ENCODE results near the gene MTARC2. TPM values are rescaled to one million over a fixed set of nuclear protein-coding genes. Genes with fewer than 3 reads are reported as not detected.

MTARC2 gene
- total RNA-seq, 6 experiments from 2014 or later: 3.2 to 5.2 (median 3.8) TPM

DNA sequence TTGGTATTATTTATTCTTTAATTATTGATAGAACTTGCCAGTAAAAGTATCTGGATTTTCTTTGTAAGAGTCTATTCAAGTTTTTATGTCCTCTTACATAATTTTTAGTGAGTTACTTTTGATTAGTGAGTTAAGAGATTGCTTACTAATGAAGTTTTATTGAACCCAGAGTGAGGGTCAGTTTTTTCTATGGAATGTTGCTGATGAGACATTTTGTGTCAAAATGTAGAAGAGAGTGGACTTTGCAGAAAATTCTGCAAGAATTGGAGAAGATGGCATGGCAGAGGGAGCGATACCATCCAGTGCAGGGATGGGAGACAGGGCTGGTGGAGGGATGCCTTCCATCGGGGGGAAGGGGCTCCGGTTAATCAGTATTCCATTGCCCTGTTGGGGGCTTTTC, 11.0 kb downstream of the MTARC2 start:
- Mint-ChIP-seq H3K27ac (no peak overlapping the region), H3K27me3 (ENCODE audit: insufficient read depth) (peaks cover 2% of the 10 kb centered on the region), H3K36me3 (ENCODE audit: low read depth) (0 out of 2 replicates have a peak, but pooled peaks cover 6% of the 10 kb centered on the region), H3K4me1 (ENCODE audit: low read depth) (no peaks in the 10 kb centered on the region), H3K9me3 (no peaks in the 10 kb centered on the region), H3K4me3 (no peak overlapping the region)
- no peak for DNase-seq
- TF ChIP-seq, protein P1, sequence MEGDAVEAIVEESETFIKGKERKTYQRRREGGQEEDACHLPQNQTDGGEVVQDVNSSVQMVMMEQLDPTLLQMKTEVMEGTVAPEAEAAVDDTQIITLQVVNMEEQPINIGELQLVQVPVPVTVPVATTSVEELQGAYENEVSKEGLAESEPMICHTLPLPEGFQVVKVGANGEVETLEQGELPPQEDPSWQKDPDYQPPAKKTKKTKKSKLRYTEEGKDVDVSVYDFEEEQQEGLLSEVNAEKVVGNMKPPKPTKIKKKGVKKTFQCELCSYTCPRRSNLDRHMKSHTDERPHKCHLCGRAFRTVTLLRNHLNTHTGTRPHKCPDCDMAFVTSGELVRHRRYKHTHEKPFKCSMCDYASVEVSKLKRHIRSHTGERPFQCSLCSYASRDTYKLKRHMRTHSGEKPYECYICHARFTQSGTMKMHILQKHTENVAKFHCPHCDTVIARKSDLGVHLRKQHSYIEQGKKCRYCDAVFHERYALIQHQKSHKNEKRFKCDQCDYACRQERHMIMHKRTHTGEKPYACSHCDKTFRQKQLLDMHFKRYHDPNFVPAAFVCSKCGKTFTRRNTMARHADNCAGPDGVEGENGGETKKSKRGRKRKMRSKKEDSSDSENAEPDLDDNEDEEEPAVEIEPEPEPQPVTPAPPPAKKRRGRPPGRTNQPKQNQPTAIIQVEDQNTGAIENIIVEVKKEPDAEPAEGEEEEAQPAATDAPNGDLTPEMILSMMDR (IDR thresholded peaks at IDR 0.05): no peak

DNA sequence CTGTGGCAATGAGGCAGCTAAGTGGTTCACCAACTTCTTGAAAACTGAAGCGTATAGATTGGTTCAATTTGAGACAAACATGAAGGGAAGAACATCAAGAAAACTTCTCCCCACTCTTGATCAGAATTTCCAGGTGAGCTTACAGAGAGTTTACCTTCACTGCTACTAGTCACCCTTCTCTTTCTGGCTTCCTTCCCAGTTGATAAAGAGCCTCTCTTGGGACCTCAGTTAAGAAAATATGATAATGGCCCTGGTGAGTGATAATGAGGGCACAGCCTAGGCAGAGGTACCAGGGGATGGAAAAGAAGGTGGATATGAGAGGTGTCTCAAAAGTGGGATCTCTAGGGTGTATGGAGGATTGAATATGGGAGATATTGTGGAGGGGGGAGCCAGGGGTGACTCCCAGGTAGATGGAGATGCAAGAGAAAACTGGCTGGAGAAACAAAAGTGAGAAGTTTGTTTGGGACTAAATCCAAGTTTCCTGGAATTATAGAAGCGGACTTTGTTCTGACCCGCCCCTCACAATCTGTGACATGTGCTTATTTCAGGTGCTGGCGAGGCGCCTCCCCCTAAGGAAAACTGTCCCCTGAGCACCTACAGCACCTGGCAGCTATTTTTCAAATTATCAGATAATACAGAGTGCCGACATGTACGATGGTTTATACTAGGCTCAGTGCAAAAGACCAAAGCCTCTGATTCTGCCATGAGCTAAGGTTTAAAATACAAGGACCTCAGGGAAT, 13.7 kb downstream of the MTARC2 start:
- Mint-ChIP-seq H3K27me3 (ENCODE audit: insufficient read depth) (no peaks in the 10 kb centered on the region; the same call in none of the 2 replicates), H3K4me1 (ENCODE audit: low read depth) (no peaks in the 10 kb centered on the region), H3K27ac (no peak overlapping the region), H3K36me3 (ENCODE audit: low read depth) (no peaks in the 10 kb centered on the region), H3K9me3 (no peaks in the 10 kb centered on the region), H3K4me3 (no peak overlapping the region)
- TF ChIP-seq, protein P1 (IDR thresholded peaks at IDR 0.05): no peak
- no peak for DNase-seq

DNA sequence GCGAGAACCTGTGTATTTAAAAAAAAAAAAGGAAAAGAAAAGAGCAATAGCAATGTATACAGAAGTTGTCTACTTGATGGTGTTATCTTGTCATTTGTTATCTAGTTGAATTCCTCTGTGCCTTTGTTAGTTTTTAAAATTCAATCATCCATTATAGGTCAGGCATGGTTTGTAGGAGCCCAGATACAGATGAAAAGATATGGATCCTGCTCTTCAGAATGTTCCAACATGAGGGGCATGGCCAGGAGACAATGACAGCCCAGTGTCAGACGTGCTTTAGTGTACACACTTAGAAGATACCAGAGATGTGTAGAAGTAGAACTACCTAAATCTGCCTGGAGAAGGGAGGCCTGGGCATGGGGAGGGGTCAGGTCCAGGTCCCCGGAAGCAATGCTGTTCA, 16.6 kb downstream of the MTARC2 start:
- H3K27me3 Mint-ChIP-seq (ENCODE audit: insufficient read depth): no peaks in the 10 kb centered on the region; the same call in none of the 2 replicates
- H3K36me3 Mint-ChIP-seq (ENCODE audit: low read depth): no peaks in the 10 kb centered on the region
- no peak overlapping the region for H3K4me3 Mint-ChIP-seq
- H3K27ac Mint-ChIP-seq: no peak overlapping the region
- TF ChIP-seq, protein P1 (IDR thresholded peaks at IDR 0.05): no peak
- no peak for DNase-seq
- H3K9me3 Mint-ChIP-seq: no peaks in the 10 kb centered on the region
- peaks cover 6% of the 10 kb centered on the region; the same call in 1 of the 2 replicates for H3K4me1 Mint-ChIP-seq (ENCODE audit: low read depth)

DNA sequence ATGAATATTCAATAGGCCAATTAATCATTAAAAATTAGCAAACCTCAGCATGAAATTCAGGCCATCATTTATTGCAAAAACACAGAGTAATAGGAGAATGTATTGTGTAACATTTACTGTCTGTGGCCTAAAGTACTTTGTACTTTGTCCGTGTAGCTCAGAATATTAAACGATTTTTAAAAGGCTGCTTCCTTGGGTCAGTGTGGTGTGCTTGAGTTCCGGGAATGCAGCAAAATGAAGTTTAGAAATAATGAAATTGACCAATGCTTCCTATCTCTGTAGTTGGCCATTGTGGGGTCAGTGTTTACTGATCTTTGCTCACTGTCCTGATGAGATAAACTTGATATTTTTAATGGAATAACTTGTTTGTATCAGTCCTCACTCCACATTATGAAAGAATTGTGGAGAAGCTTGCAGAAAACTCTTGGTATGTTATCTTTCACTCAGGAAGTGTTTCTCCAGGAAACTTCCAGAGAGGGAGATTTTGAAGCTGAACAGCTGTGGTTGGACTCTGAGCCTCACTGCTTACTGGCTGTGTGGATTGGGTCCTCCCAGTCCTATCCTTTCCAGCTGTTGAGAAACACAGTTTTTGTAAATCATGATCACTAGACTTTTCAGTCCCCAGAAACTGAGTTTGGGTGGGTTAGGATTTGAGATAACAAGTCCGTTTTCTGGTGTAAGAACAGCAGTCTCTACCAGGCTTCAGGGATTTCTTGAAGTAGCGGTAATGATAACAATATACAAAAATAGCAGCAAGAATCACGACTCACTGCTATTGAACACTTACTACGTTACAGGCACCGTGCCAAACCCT, 19.4 kb downstream of the MTARC2 start:
- Mint-ChIP-seq H3K4me3 (no peak overlapping the region), H3K36me3 (ENCODE audit: low read depth) (no peaks in the 10 kb centered on the region), H3K27ac (no peak overlapping the region), H3K9me3 (no peaks in the 10 kb centered on the region), H3K27me3 (ENCODE audit: insufficient read depth) (no peaks in the 10 kb centered on the region; the same call in 1 of the 2 replicates), H3K4me1 (ENCODE audit: low read depth) (peaks cover 6% of the 10 kb centered on the region; the same call in 1 of the 2 replicates)
- TF ChIP-seq, protein P1 (IDR thresholded peaks at IDR 0.05): no peak
- DNase-seq: no peak

DNA sequence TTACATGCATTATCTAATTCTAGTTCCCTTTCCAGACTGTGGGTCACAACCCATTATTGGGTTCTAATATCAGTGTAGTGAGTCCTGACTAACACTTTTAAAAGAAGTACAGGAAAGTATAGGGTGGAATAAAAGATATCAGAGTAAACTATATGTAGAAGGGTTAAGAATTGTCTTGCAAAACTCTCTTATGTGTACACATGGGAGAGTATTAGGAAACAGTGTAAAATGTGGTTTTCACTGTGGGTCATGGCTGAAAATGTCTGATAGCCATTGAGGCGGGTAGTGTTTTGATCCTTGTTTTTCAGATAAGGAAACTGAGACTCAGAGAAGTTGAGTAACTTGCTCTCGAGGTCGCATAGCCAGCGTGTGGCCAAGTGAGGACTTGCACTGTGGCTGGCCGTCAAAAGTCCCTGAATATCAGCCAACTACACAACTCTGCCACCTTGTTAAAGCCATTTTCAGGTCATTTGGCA, 20.0 kb downstream of the MTARC2 start:
- Mint-ChIP-seq H3K4me3 (no peak overlapping the region), H3K9me3 (no peaks in the 10 kb centered on the region), H3K36me3 (ENCODE audit: low read depth) (no peaks in the 10 kb centered on the region), H3K27me3 (ENCODE audit: insufficient read depth) (no peaks in the 10 kb centered on the region; the same call in 1 of the 2 replicates), H3K4me1 (ENCODE audit: low read depth) (peaks cover 6% of the 10 kb centered on the region; the same call in 1 of the 2 replicates), H3K27ac (no peak overlapping the region)
- TF ChIP-seq, protein P1 (IDR thresholded peaks at IDR 0.05): no peak
- no peak for DNase-seq
